ENCODE measurements around the gene RPAP2.
A peak's percentile ranks its signal among the peaks of the same experiment; 100 is the strongest.
"Not testable (repeated sequence)": the region's sequence is repeated elsewhere in the genome, so short reads cannot be mapped to it uniquely, and the experiment has no call there.

Gene RPAP2

GRCh38 chr1:92298573-92299476 is at the start of gene RPAP2, which contains the start of gene GLMN:
TSS of gene RPAP2 (plus strand) at chr1:92299059. CDS start at chr1:92299074, 15 bp downstream.
TSS of gene GLMN (minus strand) at chr1:92298987. CDS start at chr1:92297999, 988 bp downstream.
- peak; percentile 94 for DNase-seq

- not testable (repeated sequence) for DNase-seq
These were observed 44.1 kb upstream of the RPAP2 start for GRCh38 chr1:92254714-92255113.

- no peak for DNase-seq
These were observed 39.5 kb upstream of the RPAP2 start for GRCh38 chr1:92259350-92259749.

GRCh38 chr1:92262516-92262915 is 36.3 kb upstream of the RPAP2 start:
- no peak for DNase-seq

- DNase-seq = no peak
These were observed 25.8 kb upstream of the RPAP2 start for GRCh38 chr1:92273039-92273438.

GRCh38 chr1:92274939-92275338 is 23.9 kb upstream of the RPAP2 start:
- no peak for DNase-seq

GRCh38 chr1:92276082-92276481 is 22.8 kb upstream of the RPAP2 start:
- no peak for DNase-seq

- DNase-seq = no peak
These were observed 21.6 kb upstream of the RPAP2 start for GRCh38 chr1:92277105-92277723.

GRCh38 chr1:92279781-92280180 is 19.1 kb upstream of the RPAP2 start:
- DNase-seq = not testable (repeated sequence)

GRCh38 chr1:92281411-92281810 is 17.4 kb upstream of the RPAP2 start:
- DNase-seq = not testable (repeated sequence)

GRCh38 chr1:92291372-92291999 is 7.4 kb upstream of the RPAP2 start:
- DNase-seq = peak; percentile 80

- no peak for DNase-seq
These were observed 666 bp upstream of the RPAP2 start for GRCh38 chr1:92298213-92298572.

- peak; percentile 17 for DNase-seq
These were observed 755 bp downstream of the RPAP2 start for GRCh38 chr1:92299477-92300150.

GRCh38 chr1:92301021-92301420 is 2.2 kb downstream of the RPAP2 start:
- no peak for DNase-seq

GRCh38 chr1:92306020-92306419 is 7.2 kb downstream of the RPAP2 start:
- peak; percentile 10 for DNase-seq

GRCh38 chr1:92307980-92308379 is 9.1 kb downstream of the RPAP2 start:
- DNase-seq = no peak

GRCh38 chr1:92310185-92310597 is 11.3 kb downstream of the RPAP2 start:
- peak; percentile 76 for DNase-seq

GRCh38 chr1:92314024-92314423 is 15.2 kb downstream of the RPAP2 start:
- DNase-seq = no peak

- peak; percentile 7 for DNase-seq
These were observed 17.1 kb downstream of the RPAP2 start for GRCh38 chr1:92315766-92316599.

GRCh38 chr1:92317836-92318493 is 19.1 kb downstream of the RPAP2 start:
- DNase-seq = peak; percentile 83

All from hematopoietic multipotent progenitor cell treated with erythropoietin and hydrocortisone succinate and interleukin-3 and kit ligand, for 4 days (in vitro differentiated cells).